Keratinocyte (primary cell): ENCODE results near the gene TTC39B.
"Not testable (repeated sequence)": the region's sequence is repeated elsewhere in the genome, so short reads cannot be mapped to it uniquely, and the experiment has no call there.

Experiments used
- EZH2 ChIP-seq: IDR thresholded peaks from one replicate; pipeline ENCODE4 v1.6.1; 2012; ENCODE audit warnings: inconsistent platforms, mild to moderate bottlenecking, low read length, moderate library complexity
- TF ChIP-seq, protein P1 (sequence below), 3 experiments: IDR thresholded peaks in 1 of 3; conservative IDR thresholded peaks in 1 of 3; optimal IDR thresholded peaks in 1 of 3; 2 replicates in 2 of 3; 3 replicates in 1 of 3; pipeline versions ENCODE3 to v1.5.1; 2011; ENCODE audit warnings: low read length in 3 of 3, mild to moderate bottlenecking in 3 of 3, moderate library complexity in 2 of 3, control low read depth in 1 of 3, inconsistent platforms in 1 of 3; ENCODE audit not compliant: insufficient read depth in 2 of 3; ENCODE audit errors: extremely low read depth in 1 of 3

DNA sequence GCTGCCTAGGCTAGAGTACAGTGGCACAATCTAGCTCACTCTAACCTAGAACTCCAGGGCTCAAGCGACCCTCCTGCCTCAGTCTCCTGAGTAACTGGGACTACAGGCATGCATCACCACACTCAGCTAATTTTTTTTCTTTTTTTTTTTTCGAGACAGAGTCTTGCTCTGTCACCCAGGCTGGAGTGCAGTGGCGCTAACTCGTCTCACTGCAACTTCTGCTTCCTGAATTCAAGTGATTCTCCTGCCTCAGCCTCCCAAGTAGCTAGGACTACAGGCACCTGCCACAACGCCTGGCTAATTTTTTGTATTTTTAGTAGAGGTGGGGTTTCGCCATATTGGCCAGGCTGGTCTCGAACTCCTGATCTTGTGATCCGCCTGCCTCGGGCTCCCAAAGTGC is 12.6 kb upstream of the TTC39B start:
- TF ChIP-seq, protein P1, sequence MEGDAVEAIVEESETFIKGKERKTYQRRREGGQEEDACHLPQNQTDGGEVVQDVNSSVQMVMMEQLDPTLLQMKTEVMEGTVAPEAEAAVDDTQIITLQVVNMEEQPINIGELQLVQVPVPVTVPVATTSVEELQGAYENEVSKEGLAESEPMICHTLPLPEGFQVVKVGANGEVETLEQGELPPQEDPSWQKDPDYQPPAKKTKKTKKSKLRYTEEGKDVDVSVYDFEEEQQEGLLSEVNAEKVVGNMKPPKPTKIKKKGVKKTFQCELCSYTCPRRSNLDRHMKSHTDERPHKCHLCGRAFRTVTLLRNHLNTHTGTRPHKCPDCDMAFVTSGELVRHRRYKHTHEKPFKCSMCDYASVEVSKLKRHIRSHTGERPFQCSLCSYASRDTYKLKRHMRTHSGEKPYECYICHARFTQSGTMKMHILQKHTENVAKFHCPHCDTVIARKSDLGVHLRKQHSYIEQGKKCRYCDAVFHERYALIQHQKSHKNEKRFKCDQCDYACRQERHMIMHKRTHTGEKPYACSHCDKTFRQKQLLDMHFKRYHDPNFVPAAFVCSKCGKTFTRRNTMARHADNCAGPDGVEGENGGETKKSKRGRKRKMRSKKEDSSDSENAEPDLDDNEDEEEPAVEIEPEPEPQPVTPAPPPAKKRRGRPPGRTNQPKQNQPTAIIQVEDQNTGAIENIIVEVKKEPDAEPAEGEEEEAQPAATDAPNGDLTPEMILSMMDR (optimal IDR thresholded peaks at IDR 0.05 in 1 of 3, IDR thresholded peaks at IDR 0.05 in 1 of 3, conservative IDR thresholded peaks at IDR 0.05 in 1 of 3; ENCODE audit: extremely low read depth in 1 of 3, insufficient read depth in 2 of 3, low read length in 3 of 3): not testable (repeated sequence)
- TF ChIP-seq EZH2: not testable (repeated sequence)
